Uterus (tissue), 4 donors: ENCODE data around the gene UBR2. TPM values are rescaled to one million over a fixed set of nuclear protein-coding genes. Genes with fewer than 3 reads are reported as not detected.

Experiments
- DNase-seq, 2 donors: peaks; one replicate each; pipeline ENCODE4 v3.0.0-alpha.2; 2019 to 2020
- H3K27ac ChIP-seq, 2 donors: fragments of 200-600 bp; sonication (generic); 1 replicate in 1 of 2; 2 replicates in 1 of 2; pipeline ENCODE4 v1.5.1; 2016 to 2018
- H3K27me3 ChIP-seq, 2 donors: fragments of 200-600 bp; sonication (generic); one replicate each; pipeline ENCODE4 v1.5.1; 2018 to 2019; ENCODE audit warnings: control low read depth in 1 of 2
- H3K36me3 ChIP-seq, 2 donors: fragments of 200-600 bp; sonication (generic); one replicate each; pipeline ENCODE4 v1.5.1; 2019; ENCODE audit warnings: control low read depth in 1 of 2
- H3K4me1 ChIP-seq, 2 donors: fragments of 200-600 bp; sonication (generic); one replicate each; pipeline ENCODE4 v1.5.1; 2018 to 2019; ENCODE audit warnings: control low read depth in 1 of 2
- H3K4me3 ChIP-seq, 2 donors: fragments of 200-600 bp; sonication (generic); 1 replicate in 1 of 2; 2 replicates in 1 of 2; pipeline ENCODE4 v1.5.1; 2018 to 2019; ENCODE audit warnings: mild to moderate bottlenecking in 1 of 2
- H3K9me3 ChIP-seq, 2 donors: fragments of 200-600 bp; sonication (generic); one replicate each; pipeline ENCODE4 v1.5.1; 2019; ENCODE audit warnings: control low read depth in 1 of 2
- CTCF ChIP-seq, 4 experiments: fragments of 200-600 bp in 2 of 4; fragments of 450-650 bp in 2 of 4; sonication (generic) in 2 of 4; IDR thresholded peaks; one replicate each; pipeline ENCODE4 v1.5.1; 2016 to 2019; ENCODE audit warnings: antibody characterized with exemption in 4 of 4, mild to moderate bottlenecking in 2 of 4, moderate library complexity in 1 of 4
- POLR2A ChIP-seq, 2 donors: fragments of 450-650 bp; IDR thresholded peaks; one replicate each; pipeline ENCODE4 v1.6.1; 2016; ENCODE audit warnings: antibody characterized with exemption in 2 of 2, mild to moderate bottlenecking in 1 of 2, moderate library complexity in 1 of 2
- intact Hi-C: fragments of 100-400 bp; cut with DNase I; formaldehyde crosslinking; loops from one replicate; pipeline ENCODE4 v1.15.1; 2023; ENCODE audit warnings: low total_unique reads
- total RNA-seq, 4 donors: library from RNA; depleted of rRNA in 3 of 4; stranded (reverse); fragments of >200 nt in 3 of 4; gene quantifications; one replicate each; pipeline versions ENCODE4 v1.1.0 to v1.2.4, GENCODE V29; 2014 to 2023
- donor health status: DM: yes; HTN: yes; CAD: no.

Gene UBR2
- total RNA-seq, 4 donors from 2014 or later, result 13.2 to 44.2 (median 29.5) TPM

- no peak for DNase-seq
- H3K9me3 ChIP-seq, result no peaks in the 10 kb centered on the region
- no peak for TF ChIP-seq POLR2A (IDR thresholded peaks at IDR 0.05)
- TF ChIP-seq CTCF (IDR thresholded peaks at IDR 0.05), result no peak
- no peaks in the 10 kb centered on the region for H3K36me3 ChIP-seq
- H3K27ac ChIP-seq, result no peak overlapping the region
- no peak overlapping the region for H3K4me3 ChIP-seq
- no peaks in the 10 kb centered on the region for H3K4me1 ChIP-seq
- no peaks in the 10 kb centered on the region for H3K27me3 ChIP-seq
- intact Hi-C loops, result loop anchor here (10.0 kb wide), 1 partner anchor 823 kb away; no protein-coding TSS in a partner anchor
Measured at GRCh38 chr6:42707595-42707994, 143.8 kb downstream of the UBR2 start.

DNA sequence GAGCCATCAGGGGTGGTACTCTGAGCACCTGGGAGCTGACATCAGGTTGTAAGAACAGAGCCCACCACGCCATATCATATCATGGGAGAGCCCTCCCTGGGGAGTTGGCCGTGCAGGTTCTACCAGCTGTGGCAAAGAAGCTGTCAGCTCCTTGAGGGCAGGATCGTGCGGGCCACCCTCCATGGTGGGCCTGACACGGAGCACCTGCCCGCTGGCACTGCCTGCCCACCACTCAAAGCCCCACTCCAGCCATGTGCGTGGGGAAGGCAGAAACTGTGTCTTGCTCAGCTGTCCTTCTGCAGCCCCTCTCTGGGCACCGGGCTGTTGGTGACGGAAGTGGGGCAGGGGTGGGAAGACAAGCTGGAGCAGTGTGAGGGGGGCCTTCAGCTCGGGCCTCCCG is 144.3 kb downstream of the UBR2 start:
- intact Hi-C loops, result loop anchor here (10.0 kb wide), 1 partner anchor 823 kb away; no protein-coding TSS in a partner anchor
- no peaks in the 10 kb centered on the region for H3K27me3 ChIP-seq
- H3K36me3 ChIP-seq, result no peaks in the 10 kb centered on the region
- H3K9me3 ChIP-seq, result no peaks in the 10 kb centered on the region
- no peaks in the 10 kb centered on the region for H3K4me1 ChIP-seq
- H3K4me3 ChIP-seq, result no peak overlapping the region
- no peak overlapping the region for H3K27ac ChIP-seq
- DNase-seq, result no peak
- TF ChIP-seq POLR2A (IDR thresholded peaks at IDR 0.05), result no peak
- no peak for TF ChIP-seq CTCF (IDR thresholded peaks at IDR 0.05)

DNA sequence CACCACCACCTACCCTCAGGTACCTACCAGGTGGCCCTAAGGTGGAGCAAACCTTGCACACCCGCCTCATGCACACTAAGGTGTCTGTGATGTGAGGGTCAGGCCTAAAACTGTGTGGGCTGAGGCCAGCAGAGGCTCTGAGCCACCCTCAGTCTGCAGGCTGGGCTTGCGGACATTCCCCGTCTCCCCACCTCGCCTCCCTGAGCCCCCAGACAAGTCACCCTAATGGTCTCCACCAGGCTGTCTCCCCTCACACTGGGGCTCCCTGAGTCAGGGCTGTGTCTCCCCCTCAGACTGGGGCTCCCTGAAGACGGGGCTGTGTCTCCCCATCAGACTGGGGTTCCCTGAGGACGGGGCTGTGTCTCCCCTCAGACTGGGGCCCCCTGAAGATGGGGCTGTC is 146.0 kb downstream of the UBR2 start:
- no peak for TF ChIP-seq CTCF (IDR thresholded peaks at IDR 0.05)
- TF ChIP-seq POLR2A (IDR thresholded peaks at IDR 0.05), result no peak
- Histone ChIP-seq H3K4me3 (no peak overlapping the region), H3K9me3 (no peaks in the 10 kb centered on the region), H3K36me3 (no peaks in the 10 kb centered on the region), H3K27me3 (no peaks in the 10 kb centered on the region), H3K27ac (no peak overlapping the region), H3K4me1 (no peaks in the 10 kb centered on the region)
- intact Hi-C loops, result loop anchor here (10.0 kb wide), 1 partner anchor 825 kb away; no protein-coding TSS in a partner anchor
- DNase-seq, result no peak

DNA sequence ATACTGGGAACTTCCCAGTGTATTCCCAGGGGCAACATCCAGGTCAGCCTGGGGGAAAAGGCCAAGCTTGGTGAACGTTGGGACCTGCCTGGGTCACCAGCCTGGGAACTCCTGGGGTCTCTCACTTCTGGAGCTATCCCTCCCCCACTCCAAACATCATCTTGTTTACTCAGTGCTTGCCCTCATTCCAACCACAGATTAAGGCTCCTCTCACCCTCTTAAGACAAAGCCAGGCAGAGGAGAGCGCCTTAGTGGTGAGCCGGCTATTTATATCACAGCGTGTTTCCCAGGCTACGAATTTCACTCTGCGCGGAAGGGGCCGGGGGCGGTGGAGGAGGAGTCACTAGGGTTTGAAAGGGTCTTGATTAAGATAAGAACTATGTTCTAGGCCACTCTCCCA is 146.5 kb downstream of the UBR2 start:
- Histone ChIP-seq H3K36me3 (no peaks in the 10 kb centered on the region), H3K9me3 (no peaks in the 10 kb centered on the region), H3K27ac (no peak overlapping the region), H3K4me1 (no peaks in the 10 kb centered on the region), H3K27me3 (no peaks in the 10 kb centered on the region), H3K4me3 (no peak overlapping the region)
- TF ChIP-seq POLR2A (IDR thresholded peaks at IDR 0.05) (no peak), CTCF (IDR thresholded peaks at IDR 0.05) (no peak)
- DNase-seq, result no peak
- intact Hi-C loops, result no loop called here

GRCh38 chr6:42711930-42712329 is 148.1 kb downstream of the UBR2 start:
- Histone ChIP-seq H3K9me3 (no peaks in the 10 kb centered on the region), H3K4me3 (no peak overlapping the region), H3K27ac (no peak overlapping the region), H3K27me3 (no peaks in the 10 kb centered on the region), H3K4me1 (no peaks in the 10 kb centered on the region), H3K36me3 (no peaks in the 10 kb centered on the region)
- no peak for TF ChIP-seq CTCF (IDR thresholded peaks at IDR 0.05)
- no peak for TF ChIP-seq POLR2A (IDR thresholded peaks at IDR 0.05)
- no peak for DNase-seq
- intact Hi-C loops, result no loop called here
